Rectal smooth muscle tissue (tissue), 1 donor: ENCODE results near the gene FBRSL1.

ENCODE experiments used
- H3K27ac ChIP-seq: one replicate; pipeline ENCODE4 v1.7.0; 2013; ENCODE audit warnings: low read depth, low read length, inconsistent platforms
- H3K27me3 ChIP-seq: one replicate; pipeline ENCODE4 v1.7.0; 2013; ENCODE audit warnings: low read length; ENCODE audit not compliant: control insufficient read depth, insufficient read depth
- H3K36me3 ChIP-seq: one replicate; pipeline ENCODE4 v1.7.0; 2013; ENCODE audit warnings: low read length; ENCODE audit not compliant: control insufficient read depth, insufficient read depth
- H3K4me1 ChIP-seq: one replicate; pipeline ENCODE4 v1.7.0; 2013; ENCODE audit warnings: low read length; ENCODE audit not compliant: control insufficient read depth, insufficient read depth
- H3K4me3 ChIP-seq: one replicate; pipeline ENCODE4 v1.7.0; 2013; ENCODE audit warnings: low read length
- H3K9ac ChIP-seq: one replicate; pipeline ENCODE4 v1.7.0; 2013; ENCODE audit warnings: low read length

Gene FBRSL1

GRCh38 chr12:132484891-132485441 lies 5.0 kb upstream of the FBRSL1 start:
- H3K4me1 ChIP-seq: no peaks in the 10 kb centered on the region
- no peak overlapping the region for H3K27ac ChIP-seq
- no peak overlapping the region for H3K9ac ChIP-seq
- no peaks in the 10 kb centered on the region for H3K36me3 ChIP-seq
- peaks cover 4% of the 10 kb centered on the region for H3K27me3 ChIP-seq
- no peak overlapping the region for H3K4me3 ChIP-seq

- Histone ChIP-seq H3K36me3 (no peaks in the 10 kb centered on the region), H3K4me1 (no peaks in the 10 kb centered on the region), H3K9ac (no peak overlapping the region), H3K27ac (no peak overlapping the region), H3K27me3 (peaks cover 4% of the 10 kb centered on the region), H3K4me3 (no peak overlapping the region)
These were observed 4.3 kb upstream of the FBRSL1 start for GRCh38 chr12:132485619-132486018.

- Histone ChIP-seq H3K36me3 (no peaks in the 10 kb centered on the region), H3K4me3 (no peak overlapping the region), H3K27me3 (peaks cover 4% of the 10 kb centered on the region), H3K9ac (no peak overlapping the region), H3K4me1 (no peaks in the 10 kb centered on the region), H3K27ac (no peak overlapping the region)
These were observed 3.8 kb upstream of the FBRSL1 start for GRCh38 chr12:132486168-132486567.

GRCh38 chr12:132486576-132486975 lies 3.4 kb upstream of the FBRSL1 start:
- peaks cover under 1% of the 10 kb centered on the region for H3K27me3 ChIP-seq
- peaks cover 4% of the 10 kb centered on the region for H3K4me1 ChIP-seq
- H3K4me3 ChIP-seq: no peak overlapping the region
- no peak overlapping the region for H3K9ac ChIP-seq
- H3K27ac ChIP-seq: no peak overlapping the region
- no peaks in the 10 kb centered on the region for H3K36me3 ChIP-seq

- Histone ChIP-seq H3K27me3 (no peaks in the 10 kb centered on the region), H3K27ac (no peak overlapping the region), H3K4me3 (no peak overlapping the region), H3K36me3 (no peaks in the 10 kb centered on the region), H3K9ac (no peak overlapping the region), H3K4me1 (peaks cover 7% of the 10 kb centered on the region)
These were observed 2.6 kb upstream of the FBRSL1 start for GRCh38 chr12:132487311-132487741.

GRCh38 chr12:132488127-132489077 lies 1.5 kb upstream of the FBRSL1 start:
- Histone ChIP-seq H3K36me3 (no peaks in the 10 kb centered on the region), H3K27me3 (no peaks in the 10 kb centered on the region), H3K4me1 (peaks cover 7% of the 10 kb centered on the region), H3K9ac (peak overlapping the region; percentile 27), H3K4me3 (peak overlapping the region; percentile 60), H3K27ac (no peak overlapping the region)

- H3K27me3 ChIP-seq: no peaks in the 10 kb centered on the region
- H3K4me1 ChIP-seq: peaks cover 9% of the 10 kb centered on the region
- H3K9ac ChIP-seq: peak overlapping the region; percentile 27
- H3K27ac ChIP-seq: no peak overlapping the region
- no peaks in the 10 kb centered on the region for H3K36me3 ChIP-seq
- H3K4me3 ChIP-seq: peak overlapping the region; percentile 60
These were observed 811 bp upstream of the FBRSL1 start for GRCh38 chr12:132489078-132489601.

GRCh38 chr12:132490422-132491137 lies 629 bp downstream of the FBRSL1 start:
- peak overlapping the region; percentile 87 for H3K4me3 ChIP-seq
- peaks cover 20% of the 10 kb centered on the region for H3K4me1 ChIP-seq
- no peaks in the 10 kb centered on the region for H3K36me3 ChIP-seq
- H3K9ac ChIP-seq: peak overlapping the region; percentile 72
- H3K27ac ChIP-seq: no peak overlapping the region
- no peaks in the 10 kb centered on the region for H3K27me3 ChIP-seq

- Histone ChIP-seq H3K36me3 (no peaks in the 10 kb centered on the region), H3K4me1 (peaks cover 20% of the 10 kb centered on the region), H3K4me3 (peak overlapping the region; percentile 87), H3K9ac (peak overlapping the region; percentile 72), H3K27me3 (no peaks in the 10 kb centered on the region), H3K27ac (no peak overlapping the region)
These were observed 1.2 kb downstream of the FBRSL1 start for GRCh38 chr12:132491138-132491663.

GRCh38 chr12:132491761-132492378 lies 1.9 kb downstream of the FBRSL1 start:
- peaks cover 20% of the 10 kb centered on the region for H3K4me1 ChIP-seq
- H3K9ac ChIP-seq: no peak overlapping the region
- H3K27ac ChIP-seq: no peak overlapping the region
- no peaks in the 10 kb centered on the region for H3K27me3 ChIP-seq
- H3K36me3 ChIP-seq: no peaks in the 10 kb centered on the region
- H3K4me3 ChIP-seq: peak overlapping the region; percentile 87

GRCh38 chr12:132492522-132492921 lies 2.6 kb downstream of the FBRSL1 start:
- H3K36me3 ChIP-seq: no peaks in the 10 kb centered on the region
- H3K4me3 ChIP-seq: peak overlapping the region; percentile 0
- H3K4me1 ChIP-seq: peaks cover 20% of the 10 kb centered on the region
- no peak overlapping the region for H3K9ac ChIP-seq
- no peak overlapping the region for H3K27ac ChIP-seq
- no peaks in the 10 kb centered on the region for H3K27me3 ChIP-seq
